ENCODE data around the gene RNF212.

RNF212 gene

GRCh38 chr4:1080961-1081688, 32.2 kb downstream of the RNF212 start:
- Histone ChIP-seq H3K36me3 (ENCODE audit: insufficient read depth, low read length) (peaks cover 7% of the 10 kb centered on the region; the same call in 1 of the 2 replicates), H3K27me3 (ENCODE audit: insufficient read depth, low read length) (no peaks in the 10 kb centered on the region), H3K79me2 (ENCODE audit: control insufficient read depth, insufficient read depth, low read length, unreplicated experiment) (no peaks in the 10 kb centered on the region), H2AFZ (ENCODE audit: low read length, unreplicated experiment) (no peak overlapping the region), H3K27ac (ENCODE audit: low read depth, low read length) (peak overlapping the region; percentile 71), H3K4me1 (ENCODE audit: control insufficient read depth, insufficient read depth, low read length, unreplicated experiment) (peaks cover 23% of the 10 kb centered on the region), H3K4me3 (ENCODE audit: low read depth, low read length) (no peak overlapping the region)

DNA sequence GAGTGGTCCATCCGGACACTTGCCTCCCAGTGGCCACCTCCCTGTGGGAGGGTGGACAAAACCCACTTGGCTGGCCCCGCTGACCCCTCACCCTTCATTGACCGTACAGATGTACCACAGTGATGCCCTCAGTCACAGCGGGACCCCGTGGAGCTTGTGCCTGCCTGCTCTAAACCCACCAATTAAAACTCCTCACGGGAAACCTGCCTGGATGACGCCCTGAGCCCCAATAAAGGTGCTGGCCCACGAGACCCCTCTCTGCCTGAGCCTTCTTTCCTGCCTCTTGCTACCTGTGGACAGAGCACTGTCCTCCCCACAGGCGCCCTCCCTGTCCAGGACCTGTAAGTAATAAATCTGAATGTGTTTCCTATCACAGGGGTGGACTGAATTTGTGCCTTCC, 32.9 kb downstream of the RNF212 start:
- Histone ChIP-seq H2AFZ (ENCODE audit: low read length, unreplicated experiment) (no peak overlapping the region), H3K27me3 (ENCODE audit: insufficient read depth, low read length) (no peaks in the 10 kb centered on the region), H3K79me2 (ENCODE audit: control insufficient read depth, insufficient read depth, low read length, unreplicated experiment) (no peaks in the 10 kb centered on the region), H3K27ac (ENCODE audit: low read depth, low read length) (peak overlapping the region; percentile 71; the same call in 1 of the 2 replicates), H3K36me3 (ENCODE audit: insufficient read depth, low read length) (peaks cover 7% of the 10 kb centered on the region; the same call in 1 of the 2 replicates), H3K4me3 (ENCODE audit: low read depth, low read length) (no peak overlapping the region), H3K4me1 (ENCODE audit: control insufficient read depth, insufficient read depth, low read length, unreplicated experiment) (peaks cover 23% of the 10 kb centered on the region)

DNA sequence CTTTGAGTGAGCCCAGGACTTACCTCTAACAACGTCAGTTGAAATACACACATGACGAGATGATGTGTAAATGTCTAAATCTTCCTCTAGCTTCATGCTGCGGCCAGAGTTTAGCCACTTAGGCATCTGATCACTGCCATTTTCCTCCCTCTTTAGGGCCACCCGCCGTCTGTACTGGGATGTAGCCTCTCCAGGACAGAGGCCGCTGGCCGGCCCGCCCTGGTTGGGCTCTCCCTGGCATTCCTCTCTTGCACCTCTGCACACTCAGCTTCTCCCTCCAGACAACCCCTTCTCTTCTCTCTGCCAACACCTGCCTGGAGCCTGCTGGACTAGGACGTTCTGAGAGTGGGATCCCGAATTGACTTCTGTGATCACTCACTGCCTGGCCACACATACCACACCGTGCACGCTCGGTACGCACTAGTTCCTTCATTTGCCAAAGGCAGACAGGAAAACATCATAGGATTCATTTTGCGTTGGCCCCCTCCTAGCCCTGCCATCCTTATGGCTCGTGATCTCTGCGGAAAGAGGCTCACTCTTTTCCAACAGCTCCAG, 33.6 kb downstream of the RNF212 start:
- H3K4me3 ChIP-seq (ENCODE audit: low read depth, low read length), result no peak overlapping the region

GRCh38 chr4:1078490-1078889, 34.9 kb downstream of the RNF212 start:
- Histone ChIP-seq H3K27me3 (ENCODE audit: insufficient read depth, low read length) (no peaks in the 10 kb centered on the region), H2AFZ (ENCODE audit: low read length, unreplicated experiment) (no peak overlapping the region), H3K36me3 (ENCODE audit: insufficient read depth, low read length) (peaks cover 7% of the 10 kb centered on the region; the same call in 1 of the 2 replicates), H3K4me3 (ENCODE audit: low read depth, low read length) (no peak overlapping the region), H3K4me1 (ENCODE audit: control insufficient read depth, insufficient read depth, low read length, unreplicated experiment) (peaks cover 23% of the 10 kb centered on the region), H3K27ac (ENCODE audit: low read depth, low read length) (no peak overlapping the region), H3K79me2 (ENCODE audit: control insufficient read depth, insufficient read depth, low read length, unreplicated experiment) (no peaks in the 10 kb centered on the region)

More for the DNA sequence above, 33.6 kb downstream of the RNF212 start:
- Histone ChIP-seq H2AFZ (ENCODE audit: low read length, unreplicated experiment) (no peak overlapping the region), H3K4me1 (ENCODE audit: control insufficient read depth, insufficient read depth, low read length, unreplicated experiment) (peaks cover 23% of the 10 kb centered on the region), H3K27me3 (ENCODE audit: insufficient read depth, low read length) (no peaks in the 10 kb centered on the region), H3K79me2 (ENCODE audit: control insufficient read depth, insufficient read depth, low read length, unreplicated experiment) (no peaks in the 10 kb centered on the region), H3K36me3 (ENCODE audit: insufficient read depth, low read length) (peaks cover 7% of the 10 kb centered on the region; the same call in 1 of the 2 replicates), H3K27ac (ENCODE audit: low read depth, low read length) (no peak overlapping the region)

DNA sequence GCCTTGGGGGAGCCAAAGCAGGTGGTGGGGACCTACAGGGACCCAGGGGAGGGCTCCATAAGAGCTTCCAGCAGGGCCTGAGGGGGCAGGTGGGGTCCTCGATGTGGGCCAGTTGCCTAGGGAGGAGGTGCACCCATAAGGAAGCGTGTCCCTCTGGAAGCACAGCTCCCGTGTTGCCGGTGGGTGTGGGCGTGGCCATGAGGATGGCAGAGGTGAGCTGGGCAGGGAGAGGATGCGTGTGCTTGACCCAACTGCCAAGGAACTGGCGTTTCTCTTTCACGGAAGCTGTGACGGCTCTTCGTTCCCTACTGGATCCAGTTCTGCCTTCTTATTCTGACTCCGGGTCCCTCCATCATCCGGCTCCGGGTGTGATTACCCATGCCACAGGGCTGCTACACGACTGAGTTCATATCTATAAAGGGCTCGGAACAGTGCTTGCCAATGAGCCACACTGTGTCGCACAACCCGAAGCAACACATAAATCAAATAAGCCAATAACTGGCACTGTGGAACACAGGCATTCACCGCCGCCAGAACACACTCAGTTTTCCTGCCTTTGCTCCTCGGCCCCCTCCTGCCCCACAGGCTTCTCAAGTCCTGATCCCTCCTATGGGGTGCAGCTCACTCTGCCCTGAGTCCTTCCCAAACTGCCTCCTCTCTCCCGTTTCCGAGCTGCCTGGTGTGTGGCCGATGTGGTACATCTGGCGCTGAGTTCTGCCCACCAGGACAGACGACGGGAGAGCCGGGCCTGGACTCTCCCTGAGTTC, 35.5 kb downstream of the RNF212 start:
- Histone ChIP-seq H3K27ac (ENCODE audit: low read depth, low read length) (no peak overlapping the region), H3K27me3 (ENCODE audit: insufficient read depth, low read length) (no peaks in the 10 kb centered on the region), H3K36me3 (ENCODE audit: insufficient read depth, low read length) (peaks cover 7% of the 10 kb centered on the region; the same call in 1 of the 2 replicates), H3K4me3 (ENCODE audit: low read depth, low read length) (no peak overlapping the region), H2AFZ (ENCODE audit: low read length, unreplicated experiment) (no peak overlapping the region), H3K79me2 (ENCODE audit: control insufficient read depth, insufficient read depth, low read length, unreplicated experiment) (no peaks in the 10 kb centered on the region), H3K4me1 (ENCODE audit: control insufficient read depth, insufficient read depth, low read length, unreplicated experiment) (peaks cover 21% of the 10 kb centered on the region)

- Histone ChIP-seq H3K36me3 (ENCODE audit: insufficient read depth, low read length) (peaks cover 7% of the 10 kb centered on the region; the same call in 1 of the 2 replicates), H3K4me3 (ENCODE audit: low read depth, low read length) (no peak overlapping the region), H3K4me1 (ENCODE audit: control insufficient read depth, insufficient read depth, low read length, unreplicated experiment) (peaks cover 4% of the 10 kb centered on the region), H2AFZ (ENCODE audit: low read length, unreplicated experiment) (no peak overlapping the region), H3K27ac (ENCODE audit: low read depth, low read length) (no peak overlapping the region), H3K79me2 (ENCODE audit: control insufficient read depth, insufficient read depth, low read length, unreplicated experiment) (no peaks in the 10 kb centered on the region), H3K27me3 (ENCODE audit: insufficient read depth, low read length) (no peaks in the 10 kb centered on the region)
Measured at GRCh38 chr4:1075809-1076699, 37.3 kb downstream of the RNF212 start.

GRCh38 chr4:1075225-1075624, 38.1 kb downstream of the RNF212 start:
- H3K27ac ChIP-seq (ENCODE audit: low read depth, low read length), result no peak overlapping the region
- H3K79me2 ChIP-seq (ENCODE audit: control insufficient read depth, insufficient read depth, low read length, unreplicated experiment), result no peaks in the 10 kb centered on the region
- H3K4me1 ChIP-seq (ENCODE audit: control insufficient read depth, insufficient read depth, low read length, unreplicated experiment), result no peaks in the 10 kb centered on the region
- no peak overlapping the region for H2AFZ ChIP-seq (ENCODE audit: low read length, unreplicated experiment)
- peaks cover 7% of the 10 kb centered on the region; the same call in 1 of the 2 replicates for H3K36me3 ChIP-seq (ENCODE audit: insufficient read depth, low read length)
- H3K4me3 ChIP-seq (ENCODE audit: low read depth, low read length), result no peak overlapping the region
- H3K27me3 ChIP-seq (ENCODE audit: insufficient read depth, low read length), result no peaks in the 10 kb centered on the region

GRCh38 chr4:1074077-1074476, 39.3 kb downstream of the RNF212 start:
- Histone ChIP-seq H3K27me3 (ENCODE audit: insufficient read depth, low read length) (no peaks in the 10 kb centered on the region), H3K27ac (ENCODE audit: low read depth, low read length) (no peak overlapping the region)

GRCh38 chr4:1072830-1073446, 40.4 kb downstream of the RNF212 start:
- H3K79me2 ChIP-seq (ENCODE audit: control insufficient read depth, insufficient read depth, low read length, unreplicated experiment), result no peaks in the 10 kb centered on the region
- H3K27me3 ChIP-seq (ENCODE audit: insufficient read depth, low read length), result no peaks in the 10 kb centered on the region
- H3K4me1 ChIP-seq (ENCODE audit: control insufficient read depth, insufficient read depth, low read length, unreplicated experiment), result no peaks in the 10 kb centered on the region
- no peak overlapping the region for H2AFZ ChIP-seq (ENCODE audit: low read length, unreplicated experiment)
- no peak overlapping the region for H3K4me3 ChIP-seq (ENCODE audit: low read depth, low read length)
- H3K27ac ChIP-seq (ENCODE audit: low read depth, low read length), result no peak overlapping the region
- H3K36me3 ChIP-seq (ENCODE audit: insufficient read depth, low read length), result no peaks in the 10 kb centered on the region; the same call in 1 of the 2 replicates

More at GRCh38 chr4:1074077-1074476, 39.3 kb downstream of the RNF212 start:
- no peaks in the 10 kb centered on the region; the same call in 1 of the 2 replicates for H3K36me3 ChIP-seq (ENCODE audit: insufficient read depth, low read length)
- H3K4me1 ChIP-seq (ENCODE audit: control insufficient read depth, insufficient read depth, low read length, unreplicated experiment), result no peaks in the 10 kb centered on the region
- no peak overlapping the region for H2AFZ ChIP-seq (ENCODE audit: low read length, unreplicated experiment)
- H3K79me2 ChIP-seq (ENCODE audit: control insufficient read depth, insufficient read depth, low read length, unreplicated experiment), result no peaks in the 10 kb centered on the region
- no peak overlapping the region for H3K4me3 ChIP-seq (ENCODE audit: low read depth, low read length)
